ENCODE measurements around the gene FXYD2.

DNA sequence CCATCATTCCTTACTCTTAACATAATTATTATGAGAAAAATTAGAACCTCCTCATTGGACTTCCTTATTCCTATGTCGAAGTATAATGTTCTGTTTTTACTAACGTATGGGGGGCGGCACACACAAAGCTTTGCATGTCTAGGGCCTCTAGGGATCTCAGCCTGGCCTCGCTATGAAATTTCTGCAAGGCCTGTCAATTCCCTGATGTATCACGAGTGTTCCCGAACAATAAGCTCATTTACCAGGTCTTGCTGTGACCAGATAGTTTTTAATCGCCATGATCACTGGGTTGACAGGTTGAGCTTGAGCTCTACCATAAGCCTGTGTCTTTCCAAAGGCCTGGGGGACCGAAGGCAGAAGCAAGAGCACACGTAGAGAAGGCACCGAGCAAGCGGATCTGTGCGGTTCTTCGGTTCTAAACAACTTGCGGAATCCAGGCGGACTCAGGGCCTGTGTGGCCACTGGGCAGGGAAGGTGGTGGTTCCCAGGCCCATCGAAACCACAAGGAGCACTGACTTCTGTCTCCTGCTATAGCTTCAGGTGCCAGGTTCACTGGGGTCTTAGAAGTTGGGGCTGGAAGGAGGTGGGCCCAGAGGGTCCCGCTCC, 10.4 kb upstream of the FXYD2 start:
- no peak for TF ChIP-seq ZBTB8A (CRISPR knock-in tag; IDR thresholded peaks at IDR 0.05; ENCODE audit: borderline replicate concordance, low read depth)
- TF ChIP-seq, protein P1, sequence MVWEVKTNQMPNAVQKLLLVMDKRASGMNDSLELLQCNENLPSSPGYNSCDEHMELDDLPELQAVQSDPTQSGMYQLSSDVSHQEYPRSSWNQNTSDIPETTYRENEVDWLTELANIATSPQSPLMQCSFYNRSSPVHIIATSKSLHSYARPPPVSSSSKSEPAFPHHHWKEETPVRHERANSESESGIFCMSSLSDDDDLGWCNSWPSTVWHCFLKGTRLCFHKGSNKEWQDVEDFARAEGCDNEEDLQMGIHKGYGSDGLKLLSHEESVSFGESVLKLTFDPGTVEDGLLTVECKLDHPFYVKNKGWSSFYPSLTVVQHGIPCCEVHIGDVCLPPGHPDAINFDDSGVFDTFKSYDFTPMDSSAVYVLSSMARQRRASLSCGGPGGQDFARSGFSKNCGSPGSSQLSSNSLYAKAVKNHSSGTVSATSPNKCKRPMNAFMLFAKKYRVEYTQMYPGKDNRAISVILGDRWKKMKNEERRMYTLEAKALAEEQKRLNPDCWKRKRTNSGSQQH (CRISPR knock-in tag; IDR thresholded peaks at IDR 0.05; ENCODE audit: low read depth), result no peak
- TF ChIP-seq ZNF724P (CRISPR knock-in tag; IDR thresholded peaks at IDR 0.05; ENCODE audit: borderline replicate concordance), result no peak
- no peak for TF ChIP-seq ZSCAN25 (CRISPR knock-in tag; IDR thresholded peaks at IDR 0.05)
- TF ChIP-seq ZBTB21 (CRISPR knock-in tag; IDR thresholded peaks at IDR 0.05), result no peak
- TF ChIP-seq CEBPB (IDR thresholded peaks at IDR 0.05; ENCODE audit: borderline replicate concordance, low read depth, low read length), result no peak
- no peak for TF ChIP-seq NCOR1 (IDR thresholded peaks at IDR 0.05; ENCODE audit: borderline replicate concordance, low read length)
- no peak for TF ChIP-seq JUNB (CRISPR knock-in tag; IDR thresholded peaks at IDR 0.05; ENCODE audit: borderline replicate concordance)
- no peak for TF ChIP-seq EZH2 (conservative IDR thresholded peaks at IDR 0.05; ENCODE audit: low read depth, low read length)
- no peak for TF ChIP-seq TAF1 (CRISPR knock-in tag; IDR thresholded peaks at IDR 0.05)
- no peak for TF ChIP-seq ARNTL (CRISPR knock-in tag; IDR thresholded peaks at IDR 0.05)
- TF ChIP-seq POLR2AphosphoS5 (IDR thresholded peaks at IDR 0.05; ENCODE audit: low read depth, low read length), result no peak

Measured in HepG2 (cell line).